ENCODE data around the gene OCRL. TPM values are rescaled to one million over a fixed set of nuclear protein-coding genes. Genes with fewer than 3 reads are reported as not detected.
"Not testable (repeated sequence)": the region's sequence is repeated elsewhere in the genome, so short reads cannot be mapped to it uniquely, and the experiment has no call there.

The OCRL gene
- total and polyA plus RNA-seq, 2 donors (not counting 1 experiment from before 2014, with no cell fraction given) = 23.0 to 32.1 TPM

GRCh38 chrX:129545408-129545807, 5.3 kb downstream of the OCRL start:
- peaks cover 2% of the 10 kb centered on the region for H3K79me2 ChIP-seq (ENCODE audit: control insufficient read depth, insufficient read depth, low read length)
- no peak overlapping the region for H2AFZ ChIP-seq (ENCODE audit: low read length)
- DNase-seq (ENCODE audit: low read depth in 2 of 2) = no peak

GRCh38 chrX:129549124-129549523, 9.1 kb downstream of the OCRL start:
- no peaks in the 10 kb centered on the region for H3K27me3 ChIP-seq (ENCODE audit: control insufficient read depth, insufficient read depth, low read length)
- no peak for DNase-seq (ENCODE audit: low read depth in 2 of 2)
- H3K36me3 ChIP-seq (ENCODE audit: control insufficient read depth, insufficient read depth, low read length) = peaks cover 3% of the 10 kb centered on the region
- no peak overlapping the region for H3K4me3 ChIP-seq (replicated peaks in 1 of 4; ENCODE audit: control extremely low read depth in 1 of 4, insufficient read depth in 1 of 4, low read depth in 3 of 4, low read length in 4 of 4)
- H2AFZ ChIP-seq (ENCODE audit: low read length) = no peak overlapping the region
- H3K27ac ChIP-seq (ENCODE audit: insufficient read depth, low read length) = no peak overlapping the region
- H4K20me1 ChIP-seq (ENCODE audit: control insufficient read depth, extremely low read depth, insufficient read depth, low read length) = no peaks in the 10 kb centered on the region
- no peaks in the 10 kb centered on the region for H3K9me3 ChIP-seq (ENCODE audit: control insufficient read depth, insufficient read depth, low read depth, low read length)
- no peak overlapping the region for H3K4me2 ChIP-seq (ENCODE audit: extremely low read depth, insufficient read depth, low read length)
- H3K79me2 ChIP-seq (ENCODE audit: control insufficient read depth, insufficient read depth, low read length) = no peaks in the 10 kb centered on the region
- TF ChIP-seq, protein P1, sequence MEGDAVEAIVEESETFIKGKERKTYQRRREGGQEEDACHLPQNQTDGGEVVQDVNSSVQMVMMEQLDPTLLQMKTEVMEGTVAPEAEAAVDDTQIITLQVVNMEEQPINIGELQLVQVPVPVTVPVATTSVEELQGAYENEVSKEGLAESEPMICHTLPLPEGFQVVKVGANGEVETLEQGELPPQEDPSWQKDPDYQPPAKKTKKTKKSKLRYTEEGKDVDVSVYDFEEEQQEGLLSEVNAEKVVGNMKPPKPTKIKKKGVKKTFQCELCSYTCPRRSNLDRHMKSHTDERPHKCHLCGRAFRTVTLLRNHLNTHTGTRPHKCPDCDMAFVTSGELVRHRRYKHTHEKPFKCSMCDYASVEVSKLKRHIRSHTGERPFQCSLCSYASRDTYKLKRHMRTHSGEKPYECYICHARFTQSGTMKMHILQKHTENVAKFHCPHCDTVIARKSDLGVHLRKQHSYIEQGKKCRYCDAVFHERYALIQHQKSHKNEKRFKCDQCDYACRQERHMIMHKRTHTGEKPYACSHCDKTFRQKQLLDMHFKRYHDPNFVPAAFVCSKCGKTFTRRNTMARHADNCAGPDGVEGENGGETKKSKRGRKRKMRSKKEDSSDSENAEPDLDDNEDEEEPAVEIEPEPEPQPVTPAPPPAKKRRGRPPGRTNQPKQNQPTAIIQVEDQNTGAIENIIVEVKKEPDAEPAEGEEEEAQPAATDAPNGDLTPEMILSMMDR (conservative IDR thresholded peaks at IDR 0.05 in 1 of 2, IDR thresholded peaks at IDR 0.05 in 1 of 2; ENCODE audit: low read depth in 1 of 2, low read length in 2 of 2) = no peak
- no peak for TF ChIP-seq EZH2 (IDR thresholded peaks at IDR 0.05; ENCODE audit: low read length, missing control alignments)
- no peaks in the 10 kb centered on the region for H3K4me1 ChIP-seq (ENCODE audit: control insufficient read depth, extremely low read depth, insufficient read depth, low read length)
- H3K9ac ChIP-seq (ENCODE audit: insufficient read depth, low read length) = no peak overlapping the region

More at GRCh38 chrX:129545408-129545807, 5.3 kb downstream of the OCRL start:
- no peaks in the 10 kb centered on the region for H3K27me3 ChIP-seq (ENCODE audit: control insufficient read depth, insufficient read depth, low read length)
- H3K4me3 ChIP-seq (replicated peaks in 1 of 4; ENCODE audit: control extremely low read depth in 1 of 4, insufficient read depth in 1 of 4, low read depth in 3 of 4, low read length in 4 of 4) = no peak overlapping the region
- no peaks in the 10 kb centered on the region for H4K20me1 ChIP-seq (ENCODE audit: control insufficient read depth, extremely low read depth, insufficient read depth, low read length)
- H3K27ac ChIP-seq (ENCODE audit: insufficient read depth, low read length) = no peak overlapping the region
- H3K9me3 ChIP-seq (ENCODE audit: control insufficient read depth, insufficient read depth, low read depth, low read length) = no peaks in the 10 kb centered on the region
- H3K9ac ChIP-seq (ENCODE audit: insufficient read depth, low read length) = no peak overlapping the region
- TF ChIP-seq, protein P1 (conservative IDR thresholded peaks at IDR 0.05 in 1 of 2, IDR thresholded peaks at IDR 0.05 in 1 of 2; ENCODE audit: low read depth in 1 of 2, low read length in 2 of 2) = no peak
- no peak for TF ChIP-seq EZH2 (IDR thresholded peaks at IDR 0.05; ENCODE audit: low read length, missing control alignments)
- peaks cover 3% of the 10 kb centered on the region for H3K36me3 ChIP-seq (ENCODE audit: control insufficient read depth, insufficient read depth, low read length)
- H3K4me2 ChIP-seq (ENCODE audit: extremely low read depth, insufficient read depth, low read length) = no peak overlapping the region
- no peaks in the 10 kb centered on the region for H3K4me1 ChIP-seq (ENCODE audit: control insufficient read depth, extremely low read depth, insufficient read depth, low read length)

DNA sequence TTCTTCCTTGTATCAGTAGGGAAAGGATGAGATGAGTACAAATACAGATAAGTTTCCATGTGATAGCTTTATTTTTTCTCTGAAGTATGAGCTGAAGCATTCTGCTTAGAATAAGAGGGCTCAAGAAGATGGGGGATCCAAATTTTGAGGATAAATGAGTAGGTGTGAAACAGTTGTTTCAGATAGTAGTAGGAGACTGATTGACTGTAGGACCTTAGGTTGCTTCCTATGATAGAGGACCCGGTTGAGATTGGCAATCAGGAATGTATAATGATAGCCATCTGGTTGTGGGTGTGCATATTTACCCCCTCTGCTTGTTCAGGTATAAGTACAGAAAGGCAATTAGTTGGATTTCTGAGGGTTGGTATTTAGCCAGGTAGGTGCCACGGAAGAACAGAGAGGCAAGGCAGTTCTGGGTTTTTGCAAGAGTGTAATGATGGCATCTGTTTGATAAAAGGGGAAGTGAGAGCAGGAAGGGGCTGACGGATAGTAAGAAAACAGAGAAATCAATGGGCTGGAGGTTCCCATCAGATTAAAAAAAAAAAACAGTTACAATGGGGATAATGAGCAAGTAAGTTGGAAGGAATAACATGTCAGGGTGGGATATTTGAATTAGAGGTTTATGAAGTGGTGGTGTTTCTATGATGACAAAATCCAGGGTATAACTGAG, 13.7 kb downstream of the OCRL start:
- Histone ChIP-seq H3K9ac (ENCODE audit: insufficient read depth, low read length) (no peak overlapping the region), H3K27me3 (ENCODE audit: control insufficient read depth, insufficient read depth, low read length) (no peaks in the 10 kb centered on the region), H3K27ac (ENCODE audit: insufficient read depth, low read length) (no peak overlapping the region), H3K79me2 (ENCODE audit: control insufficient read depth, insufficient read depth, low read length) (no peaks in the 10 kb centered on the region), H3K4me1 (ENCODE audit: control insufficient read depth, extremely low read depth, insufficient read depth, low read length) (no peaks in the 10 kb centered on the region), H4K20me1 (ENCODE audit: control insufficient read depth, extremely low read depth, insufficient read depth, low read length) (no peaks in the 10 kb centered on the region), H3K4me2 (ENCODE audit: extremely low read depth, insufficient read depth, low read length) (no peak overlapping the region), H3K4me3 (replicated peaks in 1 of 4; ENCODE audit: control extremely low read depth in 1 of 4, insufficient read depth in 1 of 4, low read depth in 3 of 4, low read length in 4 of 4) (no peak overlapping the region), H2AFZ (ENCODE audit: low read length) (no peak overlapping the region), H3K36me3 (ENCODE audit: control insufficient read depth, insufficient read depth, low read length) (no peaks in the 10 kb centered on the region), H3K9me3 (ENCODE audit: control insufficient read depth, insufficient read depth, low read depth, low read length) (no peaks in the 10 kb centered on the region)
- TF ChIP-seq EZH2 (IDR thresholded peaks at IDR 0.05; ENCODE audit: low read length, missing control alignments) = no peak
- TF ChIP-seq, protein P1 (conservative IDR thresholded peaks at IDR 0.05 in 1 of 2, IDR thresholded peaks at IDR 0.05 in 1 of 2; ENCODE audit: low read depth in 1 of 2, low read length in 2 of 2) = no peak
- no peak for DNase-seq (ENCODE audit: low read depth in 2 of 2)

- H2AFZ ChIP-seq (ENCODE audit: low read length); H3K27ac ChIP-seq (ENCODE audit: insufficient read depth, low read length); H3K36me3 ChIP-seq (ENCODE audit: control insufficient read depth, insufficient read depth, low read length); H3K27me3 ChIP-seq (ENCODE audit: control insufficient read depth, insufficient read depth, low read length); H3K79me2 ChIP-seq (ENCODE audit: control insufficient read depth, insufficient read depth, low read length); H3K4me1 ChIP-seq (ENCODE audit: control insufficient read depth, extremely low read depth, insufficient read depth, low read length); H3K4me2 ChIP-seq (ENCODE audit: extremely low read depth, insufficient read depth, low read length); H4K20me1 ChIP-seq (ENCODE audit: control insufficient read depth, extremely low read depth, insufficient read depth, low read length); DNase-seq (ENCODE audit: low read depth in 2 of 2); H3K4me3 ChIP-seq (replicated peaks in 1 of 4; ENCODE audit: control extremely low read depth in 1 of 4, insufficient read depth in 1 of 4, low read depth in 3 of 4, low read length in 4 of 4); H3K9ac ChIP-seq (ENCODE audit: insufficient read depth, low read length); H3K9me3 ChIP-seq (ENCODE audit: control insufficient read depth, insufficient read depth, low read depth, low read length): not testable (repeated sequence)
Observed at GRCh38 chrX:129554816-129555215, 14.8 kb downstream of the OCRL start.
